Thoracic aorta (tissue), 2 donors: ENCODE results near the gene FMNL3. TPM values are rescaled to one million over a fixed set of nuclear protein-coding genes. Genes with fewer than 3 reads are reported as not detected.

Experiments
- ATAC-seq: fragments of 150-250 bp; one replicate; pipeline ENCODE4 v1.8.0; 2017; ENCODE audit warnings: low read depth; ENCODE audit not compliant: insufficient number of reproducible peaks, low FRiP score
- DNase-seq: peaks from one replicate; pipeline ENCODE4 v3.0.0-alpha.2; 2020; ENCODE audit warnings: low spot score
- H3K27ac ChIP-seq, 2 donors: fragments of 200-600 bp; sonication (generic); 1 replicate in 1 of 2; 2 replicates in 1 of 2; pipeline ENCODE4 v1.5.1; 2016; ENCODE audit warnings: mild to moderate bottlenecking in 2 of 2, moderate library complexity in 2 of 2
- H3K27me3 ChIP-seq: fragments of 200-600 bp; sonication (generic); replicated peaks from 2 replicates; pipeline ENCODE4 v1.6.0; 2016; ENCODE audit warnings: mild to moderate bottlenecking; ENCODE audit not compliant: insufficient read depth
- H3K36me3 ChIP-seq: fragments of 200-600 bp; sonication (generic); one replicate; pipeline ENCODE4 v1.5.1; 2016
- H3K4me1 ChIP-seq, 2 donors: fragments of 200-600 bp; sonication (generic); 1 replicate in 1 of 2; 2 replicates in 1 of 2; pipeline versions ENCODE4 v1.5.1 to v1.6.0; 2016; ENCODE audit warnings: low read depth in 2 of 2, mild to moderate bottlenecking in 1 of 2; ENCODE audit not compliant: control insufficient read depth in 1 of 2
- H3K4me3 ChIP-seq: fragments of 200-600 bp; sonication (generic); 2 replicates; pipeline ENCODE4 v1.5.1; 2016; ENCODE audit warnings: mild to moderate bottlenecking
- H3K9me3 ChIP-seq: fragments of 200-600 bp; sonication (generic); 2 replicates; pipeline ENCODE4 v1.5.1; 2016
- CTCF ChIP-seq: fragments of 200-600 bp; sonication (generic); IDR thresholded peaks from one replicate; pipeline ENCODE4 v1.5.1; 2019; ENCODE audit warnings: antibody characterized with exemption
- total RNA-seq, 2 donors: library from RNA; depleted of rRNA; stranded (reverse); fragments of >200 nt; gene quantifications; one replicate each; pipeline versions ENCODE4 v1.1.0 to v1.2.3, GENCODE V29; 2016

FMNL3 gene
- total RNA-seq, 2 donors from 2014 or later, result 26.7 to 37.4 TPM

GRCh38 chr12:49622501-49623141 is 84.6 kb downstream of the FMNL3 start:
- no peaks in the 10 kb centered on the region for H3K36me3 ChIP-seq
- peak overlapping the region; percentile 86 for H3K4me3 ChIP-seq
- no peaks in the 10 kb centered on the region for H3K9me3 ChIP-seq
- ATAC-seq (peak; percentile 17), DNase-seq (no peak)
- peaks cover 15 to 27% of the 10 kb centered on the region in 2 donors for H3K4me1 ChIP-seq
- H3K27ac ChIP-seq, result peak overlapping the region; percentile 74 to 81
- no peak for TF ChIP-seq CTCF
- no peaks in the 10 kb centered on the region for H3K27me3 ChIP-seq

- no peak for TF ChIP-seq CTCF
- DNase-seq (no peak), ATAC-seq (no peak)
- no peaks in the 10 kb centered on the region for H3K27me3 ChIP-seq
- H3K27ac ChIP-seq, result peak overlapping the region; percentile 74 to 81
- H3K4me3 ChIP-seq, result peak overlapping the region; percentile 86
- H3K36me3 ChIP-seq, result no peaks in the 10 kb centered on the region
- peaks cover 15 to 27% of the 10 kb centered on the region in 2 donors for H3K4me1 ChIP-seq
- H3K9me3 ChIP-seq, result no peaks in the 10 kb centered on the region
Observed at GRCh38 chr12:49621651-49622500, 85.3 kb downstream of the FMNL3 start.

GRCh38 chr12:49619286-49619685 is 87.9 kb downstream of the FMNL3 start:
- Histone ChIP-seq H3K27me3 (no peaks in the 10 kb centered on the region), H3K9me3 (no peaks in the 10 kb centered on the region), H3K4me3 (no peak overlapping the region), H3K36me3 (no peaks in the 10 kb centered on the region), H3K27ac (no peak overlapping the region), H3K4me1 (peaks cover 15 to 25% of the 10 kb centered on the region in 2 donors)
- ATAC-seq, result no peak
- TF ChIP-seq CTCF, result no peak
- DNase-seq, result no peak

GRCh38 chr12:49618576-49618975 is 88.6 kb downstream of the FMNL3 start:
- no peak overlapping the region for H3K27ac ChIP-seq
- no peak for DNase-seq
- H3K4me1 ChIP-seq, result peaks cover 11 to 20% of the 10 kb centered on the region in 2 donors
- no peak overlapping the region for H3K4me3 ChIP-seq
- TF ChIP-seq CTCF, result no peak
- ATAC-seq, result no peak
- no peaks in the 10 kb centered on the region for H3K27me3 ChIP-seq
- H3K36me3 ChIP-seq, result no peaks in the 10 kb centered on the region
- H3K9me3 ChIP-seq, result no peaks in the 10 kb centered on the region

GRCh38 chr12:49616533-49617219 is 90.5 kb downstream of the FMNL3 start:
- Histone ChIP-seq H3K4me3 (no peak overlapping the region), H3K27ac (no peak overlapping the region), H3K27me3 (no peaks in the 10 kb centered on the region), H3K9me3 (no peaks in the 10 kb centered on the region), H3K36me3 (no peaks in the 10 kb centered on the region), H3K4me1 (peaks cover 2 to 7% of the 10 kb centered on the region in 2 donors)
- DNase-seq (no peak), ATAC-seq (no peak)
- TF ChIP-seq CTCF, result no peak
